DND-41 (cell line): ENCODE data around the gene MAP2K1.

Experiments used
- ATAC-seq: fragments of 200-7000 bp; cut with Tn5 transposase; 3 replicates; pipeline ENCODE4 v1.9.1; 2021; ENCODE audit warnings: low read depth; ENCODE audit not compliant: insufficient read depth
- DNase-seq: peaks from one replicate; pipeline ENCODE4 v3.0.0-alpha.2; 2020
- H2AFZ ChIP-seq: 2 replicates; pipeline ENCODE4 v1.6.0; 2012; ENCODE audit warnings: low read depth, low read length
- H3K27ac ChIP-seq: 2 replicates; pipeline ENCODE4 v1.5.1; 2012; ENCODE audit warnings: low read length, inconsistent platforms
- H3K27me3 ChIP-seq: fragments of 200-600 bp; sonication (generic); 2 replicates; pipeline ENCODE4 v1.6.0; 2012; ENCODE audit warnings: low read length, mild to moderate bottlenecking, inconsistent platforms; ENCODE audit not compliant: insufficient read depth, poor library complexity
- H3K36me3 ChIP-seq: 2 replicates; pipeline ENCODE4 v1.5.1; 2012; ENCODE audit warnings: low read length, inconsistent platforms; ENCODE audit not compliant: insufficient read depth
- H3K4me1 ChIP-seq: 2 replicates; pipeline ENCODE4 v1.5.1; 2012; ENCODE audit warnings: mild to moderate bottlenecking, low read length; ENCODE audit not compliant: insufficient read depth
- H3K4me2 ChIP-seq: 2 replicates; pipeline ENCODE4 v1.6.0; 2012; ENCODE audit warnings: mild to moderate bottlenecking, moderate library complexity, low read length, inconsistent platforms; ENCODE audit not compliant: insufficient read depth
- H3K4me3 ChIP-seq, 2 experiments: fragments of 200-600 bp in 1 of 2; shearing (Covaris generic) in 1 of 2; 2 replicates each; pipeline ENCODE4 v1.5.1; 2012 to 2016; ENCODE audit warnings: inconsistent platforms in 2 of 2, low read length in 2 of 2, mild to moderate bottlenecking in 2 of 2, low read depth in 1 of 2, moderate library complexity in 1 of 2
- H3K79me2 ChIP-seq: 2 replicates; pipeline ENCODE4 v1.6.0; 2012; ENCODE audit warnings: low read length, inconsistent platforms; ENCODE audit not compliant: insufficient read depth
- H3K9ac ChIP-seq: 2 replicates; pipeline ENCODE4 v1.6.0; 2012; ENCODE audit warnings: low read depth, mild to moderate bottlenecking, inconsistent platforms, low read length, moderate library complexity
- H3K9me3 ChIP-seq: 2 replicates; pipeline ENCODE4 v1.5.1; 2012; ENCODE audit warnings: low read length, moderate library complexity, mild to moderate bottlenecking, inconsistent platforms; ENCODE audit not compliant: insufficient read depth, severe bottlenecking
- H4K20me1 ChIP-seq: 2 replicates; pipeline ENCODE4 v1.6.0; 2012; ENCODE audit warnings: low read length; ENCODE audit not compliant: insufficient read depth
- EZH2 ChIP-seq: IDR thresholded peaks from 3 replicates; pipeline ENCODE4 v1.6.1; 2012; ENCODE audit warnings: borderline replicate concordance, low read depth, mild to moderate bottlenecking, moderate library complexity, low read length, inconsistent platforms; ENCODE audit not compliant: severe bottlenecking
- TF ChIP-seq, protein P1 (sequence below): IDR thresholded peaks from 2 replicates; pipeline ENCODE4 v1.5.1; 2012; ENCODE audit warnings: borderline replicate concordance, low read length, moderate library complexity, mild to moderate bottlenecking; ENCODE audit not compliant: poor library complexity, severe bottlenecking; ENCODE audit errors: extremely low read depth

MAP2K1 gene

DNA sequence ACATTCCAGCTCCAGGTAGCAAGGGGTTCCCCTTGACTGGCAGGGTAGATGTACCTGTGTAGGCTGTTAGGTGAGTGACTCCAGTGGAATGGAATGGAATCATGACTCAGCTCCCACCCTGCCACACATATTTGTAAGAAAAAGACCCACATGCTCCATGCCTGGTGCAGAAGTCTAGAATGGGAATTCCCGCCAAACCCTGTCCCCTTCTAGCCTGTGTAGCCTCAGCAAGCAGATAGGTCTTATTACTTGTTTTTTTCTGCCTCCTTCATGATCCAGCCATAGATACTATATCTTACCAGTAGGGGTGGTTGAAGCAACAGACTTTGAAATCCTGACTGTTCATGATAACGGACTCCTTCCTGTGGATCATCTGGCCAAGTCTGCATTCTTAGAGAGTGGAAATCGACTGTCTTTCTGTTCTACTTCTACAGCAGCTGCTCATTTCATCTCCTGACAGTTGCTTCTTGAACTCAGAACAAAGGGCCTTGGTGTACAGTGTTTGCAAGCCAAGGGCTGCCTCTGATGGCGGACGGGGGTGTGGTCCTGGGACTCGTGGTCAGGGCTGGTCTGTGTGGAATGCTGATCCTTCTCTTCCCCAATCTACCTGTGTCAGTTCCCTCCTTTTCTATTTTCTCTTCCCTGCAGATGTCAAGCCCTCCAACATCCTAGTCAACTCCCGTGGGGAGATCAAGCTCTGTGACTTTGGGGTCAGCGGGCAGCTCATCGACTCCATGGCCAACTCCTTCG is 94.6 kb downstream of the MAP2K1 start:
- no peak for TF ChIP-seq EZH2
- TF ChIP-seq, protein P1, sequence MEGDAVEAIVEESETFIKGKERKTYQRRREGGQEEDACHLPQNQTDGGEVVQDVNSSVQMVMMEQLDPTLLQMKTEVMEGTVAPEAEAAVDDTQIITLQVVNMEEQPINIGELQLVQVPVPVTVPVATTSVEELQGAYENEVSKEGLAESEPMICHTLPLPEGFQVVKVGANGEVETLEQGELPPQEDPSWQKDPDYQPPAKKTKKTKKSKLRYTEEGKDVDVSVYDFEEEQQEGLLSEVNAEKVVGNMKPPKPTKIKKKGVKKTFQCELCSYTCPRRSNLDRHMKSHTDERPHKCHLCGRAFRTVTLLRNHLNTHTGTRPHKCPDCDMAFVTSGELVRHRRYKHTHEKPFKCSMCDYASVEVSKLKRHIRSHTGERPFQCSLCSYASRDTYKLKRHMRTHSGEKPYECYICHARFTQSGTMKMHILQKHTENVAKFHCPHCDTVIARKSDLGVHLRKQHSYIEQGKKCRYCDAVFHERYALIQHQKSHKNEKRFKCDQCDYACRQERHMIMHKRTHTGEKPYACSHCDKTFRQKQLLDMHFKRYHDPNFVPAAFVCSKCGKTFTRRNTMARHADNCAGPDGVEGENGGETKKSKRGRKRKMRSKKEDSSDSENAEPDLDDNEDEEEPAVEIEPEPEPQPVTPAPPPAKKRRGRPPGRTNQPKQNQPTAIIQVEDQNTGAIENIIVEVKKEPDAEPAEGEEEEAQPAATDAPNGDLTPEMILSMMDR: no peak
- DNase-seq (no peak), ATAC-seq (no peak)
- Histone ChIP-seq H3K4me1 (no peaks in the 10 kb centered on the region), H4K20me1 (peaks cover 19% of the 10 kb centered on the region; the same call in 1 of the 2 replicates), H3K27me3 (no peaks in the 10 kb centered on the region), H3K4me2 (no peak overlapping the region), H3K9ac (no peak overlapping the region), H3K9me3 (no peaks in the 10 kb centered on the region), H3K4me3 (no peak overlapping the region), H3K36me3 (peaks cover 55% of the 10 kb centered on the region), H2AFZ (no peak overlapping the region), H3K79me2 (peaks cover 22% of the 10 kb centered on the region), H3K27ac (no peak overlapping the region)

GRCh38 chr15:66482539-66482938 is 95.8 kb downstream of the MAP2K1 start:
- Histone ChIP-seq H3K36me3 (peaks cover 65% of the 10 kb centered on the region), H3K27me3 (no peaks in the 10 kb centered on the region)

GRCh38 chr15:66483131-66483566 is 96.4 kb downstream of the MAP2K1 start:
- Histone ChIP-seq H4K20me1 (0 out of 2 replicates have a peak, but pooled peaks cover 4% of the 10 kb centered on the region), H3K36me3 (peaks cover 67% of the 10 kb centered on the region), H3K4me2 (no peak overlapping the region), H3K27ac (no peak overlapping the region), H3K4me3 (no peak overlapping the region), H3K9me3 (no peaks in the 10 kb centered on the region), H3K9ac (no peak overlapping the region), H3K79me2 (peaks cover 17% of the 10 kb centered on the region), H3K27me3 (no peaks in the 10 kb centered on the region), H3K4me1 (no peaks in the 10 kb centered on the region), H2AFZ (no peak overlapping the region)
- no peak for TF ChIP-seq EZH2
- TF ChIP-seq, protein P1: no peak
- ATAC-seq (no peak), DNase-seq (no peak)

More at GRCh38 chr15:66482539-66482938, 95.8 kb downstream of the MAP2K1 start:
- Histone ChIP-seq H3K4me3 (no peak overlapping the region), H3K79me2 (peaks cover 20% of the 10 kb centered on the region), H3K9me3 (no peaks in the 10 kb centered on the region), H2AFZ (no peak overlapping the region), H3K9ac (no peak overlapping the region), H3K4me1 (no peaks in the 10 kb centered on the region), H3K27ac (no peak overlapping the region), H4K20me1 (peaks cover 9% of the 10 kb centered on the region; the same call in 1 of the 2 replicates), H3K4me2 (no peak overlapping the region)
- no peak for DNase-seq
- no peak for ATAC-seq
- TF ChIP-seq, protein P1: no peak
- no peak for TF ChIP-seq EZH2
